ENCODE results near the gene TBX4.

DNA sequence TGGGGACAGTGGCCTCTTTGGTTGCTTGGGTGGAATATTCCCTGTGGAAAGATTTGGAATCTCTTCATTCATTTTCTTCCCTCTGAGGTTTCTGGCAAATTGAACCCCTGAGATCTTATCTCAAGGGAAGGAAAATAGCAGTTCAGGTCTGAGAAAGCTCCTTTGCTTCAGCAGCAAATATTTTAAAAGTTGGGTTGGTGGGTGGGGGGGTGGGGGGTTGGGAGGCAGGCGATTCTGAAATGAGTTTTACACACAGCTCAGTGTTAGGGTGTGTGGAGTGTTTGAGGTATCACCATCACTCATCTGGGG lies 45.7 kb upstream of the TBX4 start:
- TF ChIP-seq FOXM1 (IDR thresholded peaks at IDR 0.05; ENCODE audit: borderline replicate concordance) (no peak), L3MBTL2 (conservative IDR thresholded peaks at IDR 0.05) (no peak), BHLHE40 (IDR thresholded peaks at IDR 0.05; ENCODE audit: borderline replicate concordance) (no peak), ARNT (IDR thresholded peaks at IDR 0.05) (no peak), FOXK2 (IDR thresholded peaks at IDR 0.05) (no peak), PKNOX1 (IDR thresholded peaks at IDR 0.05) (no peak), HDGF (IDR thresholded peaks at IDR 0.05; ENCODE audit: borderline replicate concordance) (no peak), ELF4 (IDR thresholded peaks at IDR 0.05) (no peak), SP1 (IDR thresholded peaks at IDR 0.05) (no peak), ZNF384 (IDR thresholded peaks at IDR 0.05) (no peak), TARDBP (IDR thresholded peaks at IDR 0.05) (no peak)
